H1 (cell line): Measurements from ENCODE around the gene TMED10. TPM values are rescaled to one million over a fixed set of nuclear protein-coding genes. Genes with fewer than 3 reads are reported as not detected.

Experiments
- CTCF ChIA-PET: fragments of 300-600 bp; sonication (Branson Sonifier 250); formaldehyde crosslinking; loops from one replicate; lab custom pipeline; 2021; ENCODE audit not compliant: partially characterized antibody; lab: Charles Lee
- POLR2A ChIA-PET: fragments of 300-600 bp; sonication (Branson Sonifier 250); formaldehyde crosslinking; loops from one replicate; lab custom pipeline; 2021; ENCODE audit warnings: inconsistent platforms; ENCODE audit not compliant: partially characterized antibody; lab: Charles Lee
- DNase-seq, 2 experiments: peaks; one replicate each; pipeline versions ENCODE4 v3.0.0 to v3.0.0-alpha.2; 2010 to 2022; ENCODE audit warnings: low spot score in 2 of 2, low read depth in 1 of 2, mixed read lengths in 1 of 2
- FAIRE-seq: peaks from 2 replicates; lab custom pipeline; 2011; peaks lifted over from hg19 to GRCh38; lab: Jason Lieb, UNC
- H2AFZ ChIP-seq: 2 replicates; pipeline ENCODE4 v1.8.1; 2012; ENCODE audit warnings: low read length, inconsistent platforms
- H2AK5ac ChIP-seq: 2 replicates; pipeline ENCODE4 v1.6.1; 2013; ENCODE audit warnings: low read depth, low read length
- H2BK120ac ChIP-seq: replicated peaks from 2 replicates; pipeline ENCODE3; 2013; ENCODE audit warnings: low read depth, low read length, inconsistent platforms
- H2BK12ac ChIP-seq: 2 replicates; pipeline ENCODE4 v1.6.1; 2013; ENCODE audit warnings: low read depth, low read length
- H2BK15ac ChIP-seq: 2 replicates; pipeline ENCODE4 v1.6.1; 2013; ENCODE audit warnings: low read length
- H2BK20ac ChIP-seq: 2 replicates; pipeline ENCODE4 v1.6.1; 2013; ENCODE audit warnings: low read length
- H2BK5ac ChIP-seq: 2 replicates; pipeline ENCODE4 v1.6.1; 2013; ENCODE audit warnings: low read depth, low read length
- H3K14ac ChIP-seq: 2 replicates; pipeline ENCODE4 v1.6.1; 2013; ENCODE audit warnings: inconsistent platforms; ENCODE audit not compliant: insufficient read length
- H3K18ac ChIP-seq: 2 replicates; pipeline ENCODE4 v1.6.1; 2013; ENCODE audit warnings: low read length; ENCODE audit errors: extremely low read depth
- H3K23ac ChIP-seq: 2 replicates; pipeline ENCODE4 v1.6.1; 2013; ENCODE audit warnings: inconsistent platforms; ENCODE audit not compliant: insufficient read length
- H3K23me2 ChIP-seq: 2 replicates; pipeline ENCODE4 v1.6.1; 2013; ENCODE audit warnings: low read depth, low read length
- H3K27ac ChIP-seq: 2 replicates; pipeline ENCODE4 v1.6.1; 2011; ENCODE audit warnings: low read depth, low read length, inconsistent platforms
- H3K27me3 ChIP-seq, 4 experiments: replicated peaks in 1 of 4; 1 replicate in 1 of 4; 2 replicates in 3 of 4; pipeline versions ENCODE4 v1.6.1 to v1.8.1; 2011 to 2013; ENCODE audit warnings: low read length in 3 of 4, mild to moderate bottlenecking in 3 of 4, inconsistent platforms in 2 of 4, mixed read lengths in 2 of 4, moderate library complexity in 1 of 4; ENCODE audit not compliant: control insufficient read depth in 3 of 4, insufficient read depth in 3 of 4; ENCODE audit errors: extremely low read depth in 1 of 4
- H3K36me3 ChIP-seq, 4 experiments: 2 replicates each; pipeline versions ENCODE4 v1.6.1 to v1.8.1; 2011 to 2013; ENCODE audit warnings: mild to moderate bottlenecking in 4 of 4, low read length in 3 of 4, moderate library complexity in 2 of 4, control low read depth in 1 of 4, inconsistent platforms in 1 of 4; ENCODE audit not compliant: insufficient read depth in 4 of 4, control insufficient read depth in 2 of 4
- H3K4ac ChIP-seq: replicated peaks from 2 replicates; pipeline ENCODE3; 2013; ENCODE audit warnings: low read length, low read depth, mixed read lengths, inconsistent platforms; ENCODE audit not compliant: insufficient read length
- H3K4me1 ChIP-seq, 4 experiments: replicated peaks in 1 of 4; 1 replicate in 1 of 4; 2 replicates in 3 of 4; pipeline versions ENCODE4 v1.6.1 to v1.8.1; 2011 to 2013; ENCODE audit warnings: low read length in 3 of 4, inconsistent platforms in 2 of 4, mixed read lengths in 1 of 4; ENCODE audit not compliant: insufficient read depth in 4 of 4, control insufficient read depth in 3 of 4
- H3K4me2 ChIP-seq, 2 experiments: 2 replicates each; pipeline versions ENCODE4 v1.6.1 to v1.8.1; 2011 to 2013; ENCODE audit warnings: low read depth in 2 of 2, low read length in 2 of 2, control low read depth in 1 of 2, inconsistent platforms in 1 of 2, mild to moderate bottlenecking in 1 of 2; ENCODE audit not compliant: insufficient read depth in 1 of 2
- H3K4me3 ChIP-seq, 4 experiments: fragments of 200-600, 300-600 bp in 1 of 4; sonication (generic), shearing (Covaris generic), sonication (Bioruptor Twin) in 1 of 4; 2 replicates each; pipeline versions ENCODE4 v1.5.1 to v1.8.1; 2011 to 2016; ENCODE audit warnings: low read length in 4 of 4, low read depth in 3 of 4, control low read depth in 2 of 4, inconsistent platforms in 2 of 4, mild to moderate bottlenecking in 2 of 4, mixed read lengths in 1 of 4, moderate library complexity in 1 of 4; ENCODE audit not compliant: insufficient read depth in 2 of 4; ENCODE audit errors: extremely low read depth in 1 of 4
- H3K56ac ChIP-seq: replicated peaks from 2 replicates; pipeline ENCODE3; 2013; ENCODE audit warnings: low read depth, mild to moderate bottlenecking, mixed read lengths, low read length, inconsistent platforms; ENCODE audit not compliant: insufficient read length
- H3K79me1 ChIP-seq: 2 replicates; pipeline ENCODE4 v1.6.1; 2013; ENCODE audit warnings: low read depth, low read length, control low read depth
- H3K79me2 ChIP-seq, 2 experiments: 2 replicates each; pipeline versions ENCODE4 v1.6.1 to v1.8.1; 2012 to 2013; ENCODE audit warnings: low read length in 2 of 2, mild to moderate bottlenecking in 2 of 2, inconsistent platforms in 1 of 2; ENCODE audit not compliant: insufficient read depth in 2 of 2, control insufficient read depth in 1 of 2
- H3K9ac ChIP-seq, 4 experiments: replicated peaks in 1 of 4; 1 replicate in 1 of 4; 2 replicates in 3 of 4; pipeline versions ENCODE4 v1.6.1 to v1.8.1; 2011 to 2013; ENCODE audit warnings: low read depth in 3 of 4, low read length in 3 of 4, control low read depth in 2 of 4, mild to moderate bottlenecking in 2 of 4, moderate library complexity in 2 of 4, inconsistent platforms in 1 of 4; ENCODE audit errors: extremely low read depth in 1 of 4
- H3K9me3 ChIP-seq, 2 experiments: 2 replicates each; pipeline versions ENCODE4 v1.6.1 to v1.8.1; 2012 to 2013; ENCODE audit warnings: mild to moderate bottlenecking in 2 of 2, moderate library complexity in 2 of 2, control low read depth in 1 of 2, inconsistent platforms in 1 of 2, low read depth in 1 of 2, low read length in 1 of 2, mixed read lengths in 1 of 2; ENCODE audit not compliant: insufficient read depth in 2 of 2
- H4K20me1 ChIP-seq, 2 experiments: replicated peaks in 1 of 2; 2 replicates each; pipeline versions ENCODE3 to v1.8.1; 2011 to 2013; ENCODE audit warnings: inconsistent platforms in 2 of 2, low read length in 2 of 2, mild to moderate bottlenecking in 1 of 2; ENCODE audit not compliant: insufficient read depth in 2 of 2, control insufficient read depth in 1 of 2
- H4K5ac ChIP-seq: 2 replicates; pipeline ENCODE4 v1.6.1; 2013; ENCODE audit warnings: low read length, low read depth, mixed read lengths, inconsistent platforms; ENCODE audit not compliant: insufficient read length
- H4K8ac ChIP-seq: 2 replicates; pipeline ENCODE4 v1.8.0; 2013; ENCODE audit warnings: mild to moderate bottlenecking, moderate library complexity, low read length, inconsistent platforms; ENCODE audit not compliant: insufficient read depth; ENCODE audit errors: extremely low read depth
- H4K91ac ChIP-seq: replicated peaks from 2 replicates; pipeline ENCODE3; 2013; ENCODE audit warnings: low read length, mixed read lengths, inconsistent platforms; ENCODE audit not compliant: insufficient read length
- WGBS, 2 experiments: shearing (Covaris generic) in 1 of 2; methylation state at CpG; one replicate each; pipeline versions ENCODE4 v1.1.6 to v1.1.7; 2013 to 2015; ENCODE audit warnings: low lambda C conversion rate in 2 of 2, mixed read lengths in 2 of 2, inconsistent platforms in 1 of 2, low coverage in 1 of 2, missing lambda C conversion rate in 1 of 2; ENCODE audit not compliant: insufficient replicate concordance in 2 of 2, insufficient coverage in 1 of 2, insufficient read length in 1 of 2; ENCODE audit errors: extremely low coverage in 1 of 2, missing lambda C conversion rate in 1 of 2; 5-methylcytosine and 5-hydroxymethylcytosine counted together
- polyA plus RNA-seq, 7 experiments: library from polyadenylated mRNA; depleted of rRNA in 3 of 7; stranded (reverse) in 5 of 7; unstranded in 2 of 7; fragments of >200 nt in 5 of 7; fragments of 200-250 nt in 2 of 7; gene quantifications; 1 replicate in 5 of 7; 2 replicates in 1 of 7; 4 replicates in 1 of 7; pipeline versions ENCODE4 v1.2.1 to v1.2.3, GENCODE V29; 2011 to 2013; ENCODE audit warnings: missing spikeins in 2 of 7, mixed read lengths in 2 of 7
- total RNA-seq: library from RNA; stranded (reverse); fragmentation: NEBNext Ultra II Directional; extraction: Animal tissue kit (Norgen Biotek cat#: 25700); gene quantifications from 2 replicates; pipeline ENCODE4 v1.2.1, GENCODE V29; 2021

The TMED10 gene
- total and polyA plus RNA-seq, 2 of the 8 experiments (the other 6 are each of a cell fraction or from before 2014, with no cell fraction given): 218 to 250 TPM

- Histone ChIP-seq H3K4ac (no peak overlapping the region), H3K79me2 (no peaks in the 10 kb centered on the region), H2BK15ac (no peak overlapping the region), H3K27ac (no peak overlapping the region), H3K23ac (no peak overlapping the region), H3K36me3 (peaks cover 11 to 48% (median 31%) of the 10 kb centered on the region in 4 experiments), H3K4me3 (no peak overlapping the region), H3K23me2 (no peaks in the 10 kb centered on the region), H4K8ac (no peak overlapping the region), H3K27me3 (no peaks in the 10 kb centered on the region), H3K79me1 (no peaks in the 10 kb centered on the region), H2BK5ac (no peak overlapping the region), H3K4me1 (no peaks in the 10 kb centered on the region; a peak in 2 of 7 replicates), H3K14ac (no peak overlapping the region), H4K20me1 (no peaks in the 10 kb centered on the region), H3K18ac (no peak overlapping the region), H3K56ac (no peak overlapping the region), H2BK20ac (no peak overlapping the region), H2BK120ac (no peak overlapping the region), H4K5ac (no peak overlapping the region), H3K4me2 (no peak overlapping the region), H2AFZ (no peak overlapping the region), H3K9ac (no peak overlapping the region), H2AK5ac (no peak overlapping the region), H2BK12ac (no peak overlapping the region), H3K9me3 (no peaks in the 10 kb centered on the region), H4K91ac (no peak overlapping the region)
- WGBS, 2 experiments: 92% methylated on average over 2 of the region's 2 CpGs; no CpG with 5 or more reads in 1 of the 2 experiments
- DNase-seq: no peak
- ChIA-PET CTCF (interaction anchor here (0.5 to 10.6 kb wide), 65 partner anchors 9 to 479 kb away, joined by 3 to 98 read pairs (median 6); partner anchors contain the start of genes ACYP1, MLH3, PROX2 and RPS6KL1), POLR2A (interaction anchor here (1.0 to 1.8 kb wide), 6 partner anchors 9 to 177 kb away, joined by 3 to 6 read pairs (median 4); partner anchors contain the start of gene ZC2HC1C)
- FAIRE-seq: no peak
These were observed 88.3 kb downstream of the TMED10 start for GRCh38 chr14:75088153-75088552.
